Upper lobe of right lung (tissue), 1 donor: ENCODE results near the gene LRRC15. TPM values are rescaled to one million over a fixed set of nuclear protein-coding genes. Genes with fewer than 3 reads are reported as not detected.

Experiments used
- ATAC-seq: fragments of 200-7000 bp; cut with Tn5 transposase; one replicate; pipeline ENCODE4 v1.9.1; 2020; ENCODE audit warnings: mild to moderate bottlenecking, moderate library complexity
- DNase-seq: peaks from one replicate; pipeline ENCODE4 v3.0.0-alpha.2; 2020
- H3K27ac ChIP-seq: fragments of 200-600 bp; one replicate; pipeline ENCODE4 v1.8.0; 2022
- H3K27me3 ChIP-seq: fragments of 200-600 bp; one replicate; pipeline ENCODE4 v1.8.0; 2022; ENCODE audit warnings: mild to moderate bottlenecking
- H3K36me3 ChIP-seq: fragments of 200-600 bp; one replicate; pipeline ENCODE4 v1.8.0; 2022
- H3K4me1 ChIP-seq: fragments of 200-600 bp; one replicate; pipeline ENCODE4 v1.8.0; 2022
- H3K4me3 ChIP-seq: fragments of 200-600 bp; one replicate; pipeline ENCODE4 v1.8.0; 2022; ENCODE audit warnings: mild to moderate bottlenecking
- H3K9me3 ChIP-seq: fragments of 200-600 bp; one replicate; pipeline ENCODE4 v1.8.0; 2022
- intact Hi-C: fragments of 100-400 bp; cut with DNase I; formaldehyde crosslinking; loops from one replicate; pipeline ENCODE4 v1.11.0; 2022
- total RNA-seq: library from RNA; stranded (reverse); fragmentation: NEBNext Ultra II Directional; extraction: Animal tissue kit (Norgen Biotek cat#: 25700); gene quantifications from one replicate; pipeline ENCODE4 v1.2.1, GENCODE V29; 2021
- TF ChIP-seq, protein P1 (sequence below): fragments of 200-600 bp; IDR thresholded peaks from one replicate; pipeline ENCODE4 v1.8.0; 2022; ENCODE audit warnings: antibody characterized with exemption
- donor health status: DM: no; HTN: yes; CAD: no; lungs with severe emphysema.

The LRRC15 gene
- total RNA-seq, 1 donor from 2014 or later = 1.1 TPM

DNA sequence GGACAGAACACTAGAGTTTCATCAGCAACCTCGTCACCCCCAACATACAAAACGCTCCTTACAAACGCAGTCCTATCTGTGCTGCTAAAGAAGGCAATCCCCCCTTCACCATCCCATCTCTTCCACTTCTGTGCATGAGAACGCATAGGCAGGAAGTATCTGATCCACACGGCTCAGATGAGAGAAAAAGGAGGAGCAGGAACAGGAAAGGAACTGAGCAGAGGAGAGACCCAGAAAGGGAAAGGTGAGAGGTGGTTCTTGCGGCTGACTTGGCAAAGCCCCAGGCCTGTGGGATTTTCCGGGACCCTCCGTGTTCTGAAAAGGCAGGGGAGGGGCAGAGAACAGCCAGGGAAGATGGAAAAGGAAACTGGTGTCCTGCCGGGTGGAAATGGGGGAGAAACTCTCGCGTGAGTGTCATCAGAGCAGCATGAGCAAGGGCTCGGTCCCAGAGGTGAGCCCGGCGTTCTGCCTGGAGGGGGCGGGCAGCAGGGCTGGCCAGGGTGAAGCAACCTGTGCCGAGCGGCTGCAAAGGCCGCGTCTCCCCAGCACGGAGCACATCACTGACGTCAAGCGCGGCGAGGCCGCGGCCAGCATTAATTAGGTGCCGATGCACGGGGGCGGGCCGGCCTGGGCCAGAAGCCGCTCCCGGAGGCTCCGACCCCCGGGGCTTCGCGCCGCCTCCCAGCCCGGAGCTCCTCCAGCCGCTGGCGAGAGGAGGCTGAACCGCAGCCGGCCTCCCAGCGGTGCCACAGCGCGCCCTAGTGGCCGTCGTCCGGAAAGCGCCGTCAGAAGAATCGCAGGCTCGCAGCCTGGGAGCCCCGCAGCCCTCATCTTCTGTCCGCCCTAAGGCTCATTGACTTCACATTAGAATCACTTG lies 54.2 kb downstream of the LRRC15 start:
- intact Hi-C loops = loop anchor here (2.0 to 10.0 kb wide), 2 partner anchors 181 to 527 kb away; partner anchors contain the start of gene HES1
- Histone ChIP-seq H3K4me3 (peak overlapping the region; percentile 57), H3K27ac (peak overlapping the region; percentile 40), H3K27me3 (no peaks in the 10 kb centered on the region), H3K36me3 (no peaks in the 10 kb centered on the region), H3K9me3 (peaks cover 6% of the 10 kb centered on the region), H3K4me1 (peaks cover 26% of the 10 kb centered on the region)
- DNase-seq = peak; percentile 93
- ATAC-seq = peak; percentile 95
- TF ChIP-seq, protein P1, sequence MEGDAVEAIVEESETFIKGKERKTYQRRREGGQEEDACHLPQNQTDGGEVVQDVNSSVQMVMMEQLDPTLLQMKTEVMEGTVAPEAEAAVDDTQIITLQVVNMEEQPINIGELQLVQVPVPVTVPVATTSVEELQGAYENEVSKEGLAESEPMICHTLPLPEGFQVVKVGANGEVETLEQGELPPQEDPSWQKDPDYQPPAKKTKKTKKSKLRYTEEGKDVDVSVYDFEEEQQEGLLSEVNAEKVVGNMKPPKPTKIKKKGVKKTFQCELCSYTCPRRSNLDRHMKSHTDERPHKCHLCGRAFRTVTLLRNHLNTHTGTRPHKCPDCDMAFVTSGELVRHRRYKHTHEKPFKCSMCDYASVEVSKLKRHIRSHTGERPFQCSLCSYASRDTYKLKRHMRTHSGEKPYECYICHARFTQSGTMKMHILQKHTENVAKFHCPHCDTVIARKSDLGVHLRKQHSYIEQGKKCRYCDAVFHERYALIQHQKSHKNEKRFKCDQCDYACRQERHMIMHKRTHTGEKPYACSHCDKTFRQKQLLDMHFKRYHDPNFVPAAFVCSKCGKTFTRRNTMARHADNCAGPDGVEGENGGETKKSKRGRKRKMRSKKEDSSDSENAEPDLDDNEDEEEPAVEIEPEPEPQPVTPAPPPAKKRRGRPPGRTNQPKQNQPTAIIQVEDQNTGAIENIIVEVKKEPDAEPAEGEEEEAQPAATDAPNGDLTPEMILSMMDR = peak; percentile 94

DNA sequence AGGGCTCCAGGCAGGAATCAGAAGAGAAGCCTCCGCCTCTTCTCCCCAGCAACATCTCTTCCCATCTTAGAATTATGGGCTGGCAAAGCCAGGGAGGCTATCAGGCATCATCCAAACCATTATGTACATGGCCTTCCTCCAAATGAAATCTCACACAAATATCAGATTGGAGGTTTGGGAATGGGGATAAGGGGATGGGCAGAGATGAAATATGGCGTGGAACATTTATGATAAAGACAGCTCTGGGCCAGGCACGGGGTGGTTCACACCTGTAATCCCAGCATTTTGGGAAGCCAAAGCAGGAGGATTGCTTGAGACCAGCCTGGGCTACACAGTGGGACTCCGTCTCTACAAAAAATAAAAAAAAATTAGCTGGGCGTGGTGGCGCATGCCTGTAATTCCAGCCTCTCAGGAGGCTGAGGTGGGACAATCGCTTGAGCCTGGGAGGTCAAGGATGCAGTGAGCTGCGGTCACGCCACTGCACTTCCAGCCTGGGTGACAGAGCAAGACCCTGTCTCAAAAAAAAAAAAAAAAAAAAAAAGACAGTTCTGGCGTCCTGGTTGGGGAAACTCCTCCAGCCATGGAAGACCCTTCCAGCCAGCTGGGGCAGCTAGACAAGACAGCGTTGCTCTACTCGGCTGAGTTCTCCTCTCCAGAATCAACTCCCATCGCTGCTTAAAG lies 55.0 kb downstream of the LRRC15 start:
- no peaks in the 10 kb centered on the region for H3K27me3 ChIP-seq
- H3K9me3 ChIP-seq = peaks cover 6% of the 10 kb centered on the region
- ATAC-seq = no peak
- intact Hi-C loops = loop anchor here (2.0 to 10.0 kb wide), 2 partner anchors 180 to 526 kb away; partner anchors contain the start of gene HES1
- no peak overlapping the region for H3K27ac ChIP-seq
- no peaks in the 10 kb centered on the region for H3K36me3 ChIP-seq
- peaks cover 26% of the 10 kb centered on the region for H3K4me1 ChIP-seq
- no peak overlapping the region for H3K4me3 ChIP-seq
- no peak for DNase-seq
- TF ChIP-seq, protein P1 = no peak

DNA sequence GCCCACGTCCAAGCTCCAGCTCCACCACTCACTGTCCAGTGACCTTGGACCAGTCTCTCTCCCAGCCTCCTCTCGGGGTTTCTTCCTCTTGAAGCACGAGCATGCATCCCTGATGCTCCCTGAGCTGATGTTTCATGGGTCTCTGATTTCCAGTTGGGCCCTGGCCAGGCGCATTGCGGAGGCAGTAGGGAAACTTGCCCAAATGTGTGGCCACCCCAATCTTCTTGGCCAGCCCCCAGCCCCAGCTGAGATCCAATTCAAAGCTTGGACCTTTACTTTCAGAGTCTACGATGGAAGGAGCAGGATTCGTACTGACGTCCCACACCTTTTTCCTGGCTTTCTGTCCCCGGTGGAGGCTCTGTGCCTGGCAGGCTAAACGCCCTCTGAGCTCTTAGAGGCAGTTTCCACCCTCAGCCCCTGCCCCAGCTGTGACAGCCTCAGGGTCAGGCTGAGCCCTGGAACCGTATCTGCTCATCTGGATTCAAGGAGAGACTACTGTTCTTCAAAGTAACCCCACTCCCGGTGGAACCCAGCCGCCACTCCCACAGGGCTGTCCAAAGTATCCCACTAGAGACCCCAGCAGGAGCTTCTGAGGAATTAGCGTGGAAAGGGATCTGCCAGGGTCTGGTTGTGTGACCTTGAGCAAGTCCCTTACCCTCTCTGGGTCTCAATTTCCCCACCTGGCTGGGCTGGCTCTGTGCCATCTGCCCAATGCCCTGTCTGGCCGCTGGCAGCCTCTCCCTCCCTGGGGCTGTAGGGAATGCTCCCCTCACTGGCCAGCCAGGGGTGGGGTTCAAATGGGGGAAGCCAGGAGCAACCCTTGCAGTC lies 55.8 kb downstream of the LRRC15 start:
- TF ChIP-seq, protein P1 = no peak
- peaks cover 3% of the 10 kb centered on the region for H3K9me3 ChIP-seq
- peak; percentile 60 for DNase-seq
- no peaks in the 10 kb centered on the region for H3K27me3 ChIP-seq
- no peak overlapping the region for H3K27ac ChIP-seq
- H3K4me3 ChIP-seq = no peak overlapping the region
- ATAC-seq = no peak
- H3K36me3 ChIP-seq = no peaks in the 10 kb centered on the region
- peaks cover 26% of the 10 kb centered on the region for H3K4me1 ChIP-seq
- intact Hi-C loops = loop anchor here (2.0 to 10.0 kb wide), 2 partner anchors 179 to 525 kb away; partner anchors contain the start of gene HES1

DNA sequence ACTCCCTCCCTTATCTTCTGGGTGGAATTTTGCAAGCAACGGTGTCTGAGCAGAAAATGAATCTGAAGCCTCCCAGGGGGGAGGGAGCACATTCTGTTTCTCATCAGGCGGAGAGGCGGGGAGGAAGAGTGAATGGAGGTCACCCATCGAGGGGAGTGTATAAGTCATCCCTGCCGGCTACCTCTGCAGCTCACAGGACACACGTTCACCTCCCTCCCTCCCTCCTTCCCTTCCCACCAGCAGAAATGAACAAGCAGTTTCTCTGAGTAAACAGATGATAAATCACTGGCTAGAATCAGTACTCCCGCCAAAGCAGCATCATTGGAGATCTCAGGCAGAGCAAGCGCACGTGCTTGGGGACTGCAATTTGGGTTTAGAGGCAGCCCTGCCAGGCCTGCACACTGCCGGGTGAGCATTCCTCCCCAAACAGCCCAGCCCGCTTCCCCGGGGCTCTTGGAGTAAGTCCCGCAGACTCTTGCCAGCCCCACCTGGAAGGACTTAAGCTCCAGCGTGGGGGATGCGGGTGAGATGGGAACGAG lies 56.7 kb downstream of the LRRC15 start:
- Histone ChIP-seq H3K4me1 (peaks cover 26% of the 10 kb centered on the region), H3K27me3 (no peaks in the 10 kb centered on the region), H3K4me3 (no peak overlapping the region), H3K27ac (no peak overlapping the region), H3K36me3 (no peaks in the 10 kb centered on the region), H3K9me3 (no peaks in the 10 kb centered on the region)
- TF ChIP-seq, protein P1 = no peak
- ATAC-seq = no peak
- DNase-seq = peak; percentile 64
- intact Hi-C loops = loop anchor here (10.0 kb wide), 1 partner anchor 178 kb away; the partner anchor contains the start of gene HES1
